ENCODE results near the gene CCDC57. TPM values are rescaled to one million over a fixed set of nuclear protein-coding genes. Genes with fewer than 3 reads are reported as not detected.

Gene CCDC57
- total RNA-seq, 1 experiment from 2014 or later: 13.5 TPM

GRCh38 chr17:82063424-82064415 lies 148.9 kb downstream of the CCDC57 start:
- no peak for DNase-seq (ENCODE audit: low read depth)

- no peak for DNase-seq (ENCODE audit: low read depth)
These were observed 149.7 kb downstream of the CCDC57 start for GRCh38 chr17:82062984-82063368.

- DNase-seq (ENCODE audit: low read depth): no peak
These were observed 150.3 kb downstream of the CCDC57 start for GRCh38 chr17:82062076-82062983.

- no peak for DNase-seq (ENCODE audit: low read depth)
These were observed 151.4 kb downstream of the CCDC57 start for GRCh38 chr17:82061047-82061925.

- DNase-seq (ENCODE audit: low read depth): no peak
These were observed 152.0 kb downstream of the CCDC57 start for GRCh38 chr17:82060614-82061013.

- DNase-seq (ENCODE audit: low read depth): no peak
These were observed 152.7 kb downstream of the CCDC57 start for GRCh38 chr17:82060001-82060380.

- no peak for DNase-seq (ENCODE audit: low read depth)
These were observed 153.2 kb downstream of the CCDC57 start for GRCh38 chr17:82059272-82060000.

- DNase-seq (ENCODE audit: low read depth): no peak
These were observed 153.8 kb downstream of the CCDC57 start for GRCh38 chr17:82058855-82059249.

GRCh38 chr17:82058230-82058854 lies 154.3 kb downstream of the CCDC57 start:
- no peak for DNase-seq (ENCODE audit: low read depth)

GRCh38 chr17:82056729-82057621 lies 155.7 kb downstream of the CCDC57 start:
- no peak for DNase-seq (ENCODE audit: low read depth)

- DNase-seq (ENCODE audit: low read depth): no peak
These were observed 156.5 kb downstream of the CCDC57 start for GRCh38 chr17:82055965-82056728.

- no peak for DNase-seq (ENCODE audit: low read depth)
These were observed 157.3 kb downstream of the CCDC57 start for GRCh38 chr17:82055023-82055964.

GRCh38 chr17:82054351-82055022 lies 158.2 kb downstream of the CCDC57 start:
- no peak for DNase-seq (ENCODE audit: low read depth)

- no peak for DNase-seq (ENCODE audit: low read depth)
These were observed 158.9 kb downstream of the CCDC57 start for GRCh38 chr17:82053556-82054263.

GRCh38 chr17:82053130-82053529 lies 159.5 kb downstream of the CCDC57 start:
- no peak for DNase-seq (ENCODE audit: low read depth)

GRCh38 chr17:82052638-82053059 lies 160.0 kb downstream of the CCDC57 start:
- no peak for DNase-seq (ENCODE audit: low read depth)

Measured in LHCN-M2 (cell line).